ENCODE results near the gene MEG3.

Gene MEG3

GRCh38 chr14:100851586-100851916, 25.6 kb downstream of the MEG3 start:
- no peak for DNase-seq

DNA sequence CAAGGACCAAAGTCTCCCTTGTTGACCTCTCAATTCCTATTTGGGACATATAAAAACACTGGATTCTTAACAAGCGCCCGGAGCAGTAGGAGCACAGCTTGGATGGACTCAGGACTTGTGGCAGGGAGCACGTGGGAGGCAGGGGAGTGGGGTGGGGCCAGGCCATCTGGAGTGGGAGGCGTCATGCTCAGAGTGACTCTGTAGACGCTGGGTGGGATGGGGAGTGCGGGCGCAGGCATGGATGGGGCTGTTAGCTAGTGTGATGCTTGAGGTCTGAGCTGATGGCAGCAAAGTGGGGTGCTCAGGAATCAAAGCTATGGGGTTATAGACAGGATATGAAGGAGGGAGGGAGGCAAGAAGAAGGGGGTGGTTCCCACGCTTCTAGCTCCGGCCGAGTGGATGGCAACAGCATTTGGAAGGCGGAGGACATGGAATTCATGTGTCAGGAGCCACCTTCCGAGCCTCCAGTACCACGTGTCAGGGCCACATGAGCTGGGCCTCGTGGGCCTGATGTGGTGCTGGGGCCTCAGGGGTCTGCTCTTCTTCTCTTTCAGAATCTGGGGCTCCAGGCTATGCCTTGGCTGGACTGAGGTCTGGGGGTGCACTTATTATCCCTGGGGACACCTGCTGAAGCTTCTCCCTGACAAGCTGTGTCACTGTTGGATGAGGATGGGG, 26.2 kb downstream of the MEG3 start:
- DNase-seq, result no peak

DNA sequence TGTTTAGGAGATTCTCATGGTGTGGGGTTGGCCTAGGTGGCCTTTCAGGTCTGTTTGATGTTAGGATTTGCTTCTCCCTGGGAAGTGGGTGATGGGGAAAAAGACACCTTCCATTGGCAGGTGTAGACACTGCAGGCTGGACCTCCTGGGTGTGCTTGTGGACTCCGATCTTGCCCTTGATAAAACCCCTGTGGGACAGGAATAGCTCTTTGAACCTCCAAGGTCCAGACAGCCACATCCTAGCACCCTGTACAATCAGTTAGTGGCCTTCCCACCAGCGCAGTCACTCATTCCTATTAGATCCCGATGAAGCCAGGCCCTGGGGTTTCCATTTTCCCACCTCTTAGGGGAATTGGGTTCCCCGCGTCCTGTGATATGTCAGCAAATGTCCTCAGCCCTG, 28.5 kb downstream of the MEG3 start:
- no peak for DNase-seq

DNA sequence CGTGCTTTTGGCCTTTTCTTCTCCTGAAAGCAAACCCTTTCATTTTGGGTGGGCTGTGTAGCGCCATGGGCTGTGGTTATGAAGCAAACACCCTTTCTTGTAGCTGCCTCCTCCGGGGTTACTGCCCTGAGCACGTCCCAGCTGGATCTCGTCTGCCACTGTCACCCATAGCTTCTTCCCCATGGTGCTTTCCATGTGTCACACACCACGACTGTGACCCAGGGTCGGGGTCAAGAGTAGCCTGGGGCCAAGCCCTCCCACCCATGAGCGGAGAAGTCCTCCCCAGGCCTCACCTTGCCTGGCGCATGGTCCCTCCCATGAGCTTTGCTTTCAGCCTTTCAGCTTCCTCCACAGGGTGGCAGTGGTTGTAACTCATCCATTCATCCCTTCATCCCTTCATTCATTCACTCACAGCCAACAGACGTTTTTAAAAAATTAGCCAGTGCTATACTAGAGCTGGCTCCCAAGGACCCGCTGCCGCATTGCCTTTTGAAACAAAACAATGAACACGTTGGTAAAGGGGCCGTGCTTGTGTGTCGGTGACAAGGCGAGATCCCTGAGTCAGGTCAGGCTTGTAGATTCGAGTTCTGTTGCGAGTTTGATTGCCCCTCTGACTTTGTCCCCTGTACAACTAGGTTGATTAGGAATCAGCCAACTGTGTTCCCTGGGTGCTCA, 29.5 kb downstream of the MEG3 start:
- no peak for DNase-seq

- no peak for DNase-seq
These were observed 30.4 kb downstream of the MEG3 start for GRCh38 chr14:100856056-100856950.

GRCh38 chr14:100857233-100857922, 31.5 kb downstream of the MEG3 start:
- no peak for DNase-seq

GRCh38 chr14:100857923-100858837, 32.3 kb downstream of the MEG3 start:
- DNase-seq, result no peak

- DNase-seq, result no peak
These were observed 32.9 kb downstream of the MEG3 start for GRCh38 chr14:100858838-100859220.

GRCh38 chr14:100859781-100860180, 33.9 kb downstream of the MEG3 start:
- no peak for DNase-seq

GRCh38 chr14:100860556-100861187, 34.8 kb downstream of the MEG3 start:
- no peak for DNase-seq

DNA sequence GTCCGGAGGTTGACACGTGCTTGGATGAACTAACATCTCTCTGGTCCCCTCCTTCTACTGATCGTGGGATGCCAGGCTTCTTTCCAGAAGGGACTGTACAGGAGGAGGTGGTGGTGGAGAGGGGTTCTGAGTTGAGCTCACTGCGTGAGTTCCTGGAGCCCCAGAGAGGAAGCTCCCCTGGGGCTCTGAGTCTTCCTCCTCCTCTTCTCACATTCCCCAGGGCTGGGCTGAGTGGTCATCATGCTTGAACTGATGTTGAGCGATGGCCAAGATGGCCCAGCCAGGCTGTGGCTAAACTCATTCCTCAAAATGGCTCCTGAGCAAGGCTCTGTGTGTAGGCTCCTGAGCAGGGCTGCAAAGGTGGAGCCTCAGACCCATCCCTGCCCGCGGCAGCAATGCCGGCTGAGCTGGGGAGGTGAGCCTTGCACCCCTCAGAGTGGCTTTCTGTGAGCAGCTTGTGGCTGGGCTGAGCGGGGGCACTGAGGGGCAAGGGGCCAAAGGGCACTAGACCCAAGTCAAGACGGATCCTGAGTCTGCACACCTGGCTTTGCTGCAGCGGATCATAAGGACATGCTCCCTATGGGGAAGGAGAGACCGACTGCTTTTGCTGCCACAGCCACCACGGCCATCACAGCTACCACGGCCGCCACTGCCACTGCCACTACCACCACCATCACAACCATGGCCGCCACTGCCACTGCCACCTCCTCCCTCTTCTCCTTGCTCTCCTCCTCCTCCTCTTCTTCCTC, 35.4 kb downstream of the MEG3 start:
- no peak for DNase-seq

DNA sequence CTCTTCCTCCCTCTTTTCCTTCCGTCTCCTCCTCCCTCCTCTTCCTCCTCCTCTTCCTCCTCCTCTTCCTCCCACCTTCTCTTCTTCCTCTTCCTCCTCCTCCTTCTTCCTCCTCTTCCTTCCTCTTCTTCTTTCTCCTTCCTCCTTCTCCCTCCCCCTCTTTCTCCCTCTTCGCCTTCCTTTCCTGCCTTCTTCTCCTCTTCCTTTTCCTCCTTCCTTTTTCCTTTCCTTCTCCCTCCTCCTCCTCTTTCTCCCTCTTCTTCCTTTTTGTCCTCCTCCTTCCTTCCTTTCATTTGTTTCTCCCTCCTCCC, 36.0 kb downstream of the MEG3 start:
- no peak for DNase-seq

- no peak for DNase-seq
These were observed 36.4 kb downstream of the MEG3 start for GRCh38 chr14:100862277-100862676.

- DNase-seq, result no peak
These were observed 36.9 kb downstream of the MEG3 start for GRCh38 chr14:100862793-100863192.

GRCh38 chr14:100864206-100864605, 38.3 kb downstream of the MEG3 start:
- DNase-seq, result no peak

- DNase-seq, result no peak
These were observed 39.2 kb downstream of the MEG3 start for GRCh38 chr14:100864960-100865681.

DNA sequence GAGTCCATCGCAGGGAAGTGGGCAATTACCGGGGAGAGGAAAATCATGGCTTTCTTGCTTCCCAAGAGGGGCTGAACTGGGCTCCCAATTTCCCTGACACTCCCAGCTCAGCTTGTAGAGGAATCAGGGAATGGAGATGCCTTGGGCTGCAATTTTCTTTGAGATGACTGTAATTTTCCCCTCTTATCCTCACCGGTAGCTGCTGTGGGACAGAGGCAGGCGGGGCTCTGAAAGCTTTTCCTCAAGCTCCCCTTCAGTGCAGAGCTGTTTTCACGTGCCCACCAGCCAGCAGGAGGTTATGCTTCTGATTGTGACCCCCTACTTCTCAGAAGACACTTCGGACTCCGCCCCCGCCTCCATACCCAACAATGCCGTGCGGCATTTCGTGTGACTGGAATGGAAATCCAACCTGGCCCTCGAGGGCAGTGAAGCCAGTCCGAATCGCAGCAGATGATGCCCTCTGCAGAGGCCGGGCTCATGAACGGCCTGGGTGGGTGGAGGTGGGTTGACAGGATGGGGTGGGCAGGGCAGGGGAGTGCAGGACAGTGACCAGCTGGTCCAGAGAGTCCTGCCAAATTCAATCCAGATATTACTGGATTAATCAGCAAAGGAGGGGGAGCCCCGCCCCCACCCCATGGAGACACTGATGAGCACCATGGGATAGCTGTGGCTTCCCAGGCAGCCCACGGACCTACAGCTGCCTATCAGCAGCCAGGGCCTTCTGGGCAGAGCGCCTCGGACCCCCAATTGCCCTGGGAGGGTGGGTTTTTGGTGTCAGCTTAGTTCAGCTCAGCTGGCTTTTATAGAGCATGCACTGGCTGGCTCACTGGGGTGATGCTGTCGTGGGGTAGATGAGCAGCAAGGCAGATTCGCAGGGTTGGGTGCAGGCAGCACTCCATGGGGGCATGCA, 40.0 kb downstream of the MEG3 start:
- no peak for DNase-seq

GRCh38 chr14:100866666-100867630, 41.0 kb downstream of the MEG3 start:
- DNase-seq, result no peak
